Mucosa of stomach (tissue), 1 donor: ENCODE results near the gene CDK11A.
"Not testable (repeated sequence)": the region's sequence is repeated elsewhere in the genome, so short reads cannot be mapped to it uniquely, and the experiment has no call there.

ENCODE experiments used
- H3K27me3 ChIP-seq: one replicate; pipeline ENCODE4 v1.7.0; 2013; ENCODE audit warnings: mild to moderate bottlenecking, low read length; ENCODE audit not compliant: control insufficient read depth, insufficient read depth
- H3K36me3 ChIP-seq: one replicate; pipeline ENCODE4 v1.7.0; 2013; ENCODE audit warnings: low read length; ENCODE audit not compliant: control insufficient read depth, insufficient read depth
- H3K4me1 ChIP-seq: one replicate; pipeline ENCODE4 v1.7.0; 2013; ENCODE audit warnings: mild to moderate bottlenecking, low read length; ENCODE audit not compliant: control insufficient read depth, insufficient read depth
- H3K4me3 ChIP-seq: one replicate; pipeline ENCODE4 v1.7.0; 2013; ENCODE audit warnings: low read length
- H3K9ac ChIP-seq: one replicate; pipeline ENCODE4 v1.7.0; 2013; ENCODE audit warnings: mild to moderate bottlenecking, low read length, moderate library complexity
- H3K9me3 ChIP-seq: one replicate; pipeline ENCODE4 v1.7.0; 2013; ENCODE audit warnings: mild to moderate bottlenecking, low read length, moderate library complexity; ENCODE audit not compliant: control insufficient read depth
- donor health status: Pancreatic carcinoma.

The CDK11A gene

DNA sequence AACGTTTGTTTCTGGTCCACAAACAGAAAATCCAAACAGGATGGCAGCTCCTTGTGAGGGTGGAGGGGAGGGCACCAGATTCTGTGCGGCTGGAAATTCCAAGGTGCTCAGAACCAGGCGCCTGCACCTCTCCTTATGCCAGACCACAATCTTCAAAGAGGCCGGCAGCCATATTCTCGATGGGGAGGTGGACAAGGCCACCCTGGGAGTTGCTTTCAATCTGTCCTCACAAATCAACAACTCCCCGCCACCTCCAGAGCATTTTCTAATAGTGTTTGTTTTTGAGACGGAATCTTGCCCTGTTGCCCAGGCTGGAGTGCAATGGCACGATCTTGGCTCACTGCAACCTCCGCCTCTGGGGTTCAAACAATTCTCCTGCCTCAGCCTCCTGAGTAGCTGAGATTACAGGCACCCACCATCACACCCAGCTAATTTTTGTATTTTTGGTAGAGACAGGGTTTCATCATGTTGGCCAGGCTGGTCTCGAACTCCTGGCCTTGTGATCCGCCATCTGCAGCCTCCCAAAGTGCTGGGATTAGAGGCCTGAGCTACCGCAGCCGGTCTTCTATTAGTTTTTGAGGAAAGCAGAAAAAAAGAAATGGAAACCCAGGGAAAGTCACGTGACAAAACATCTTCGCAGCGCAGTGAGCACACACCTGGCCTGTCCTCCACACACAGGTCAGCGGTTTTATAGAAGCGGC, 5.1 kb upstream of the CDK11A start:
- not testable (repeated sequence) for H3K9ac ChIP-seq

DNA sequence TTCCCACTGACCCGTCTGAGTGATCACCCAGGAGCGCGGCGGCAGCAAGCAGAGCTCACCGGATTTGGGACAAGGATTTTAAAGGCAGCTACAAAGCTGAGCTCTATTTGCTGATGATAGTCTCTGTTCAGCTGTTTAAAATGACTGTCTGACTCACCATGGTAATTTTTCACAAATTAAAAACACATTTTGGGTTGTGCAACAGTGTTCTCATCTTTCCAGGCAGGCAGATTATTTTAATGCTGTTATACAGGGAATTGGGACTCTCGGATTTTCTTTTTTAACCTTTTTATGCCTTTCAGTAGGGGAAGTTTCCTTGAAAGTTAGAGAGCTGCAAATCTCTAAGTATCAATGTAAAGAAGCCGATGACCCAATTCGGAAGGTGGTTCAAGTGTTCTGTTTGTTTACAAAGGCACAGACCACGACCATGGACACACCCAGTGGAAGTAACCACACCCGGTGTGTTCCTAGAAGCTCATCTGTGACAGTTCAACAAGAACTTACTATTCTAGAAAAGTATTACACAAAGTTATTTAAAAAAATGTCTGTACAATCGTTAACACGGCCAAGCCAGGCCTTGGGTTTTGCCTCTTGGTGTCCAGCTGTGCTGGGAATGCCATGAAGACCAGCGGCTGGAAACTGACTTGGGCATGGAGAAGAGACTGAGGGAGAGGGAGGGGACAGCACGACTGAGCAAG, 4.3 kb upstream of the CDK11A start:
- not testable (repeated sequence) for H3K27me3 ChIP-seq, H3K36me3 ChIP-seq, H3K9me3 ChIP-seq, H3K4me1 ChIP-seq, H3K9ac ChIP-seq, H3K4me3 ChIP-seq

More for the DNA sequence above, 5.1 kb upstream of the CDK11A start:
- not testable (repeated sequence) for H3K4me3 ChIP-seq, H3K36me3 ChIP-seq, H3K4me1 ChIP-seq, H3K9me3 ChIP-seq, H3K27me3 ChIP-seq

DNA sequence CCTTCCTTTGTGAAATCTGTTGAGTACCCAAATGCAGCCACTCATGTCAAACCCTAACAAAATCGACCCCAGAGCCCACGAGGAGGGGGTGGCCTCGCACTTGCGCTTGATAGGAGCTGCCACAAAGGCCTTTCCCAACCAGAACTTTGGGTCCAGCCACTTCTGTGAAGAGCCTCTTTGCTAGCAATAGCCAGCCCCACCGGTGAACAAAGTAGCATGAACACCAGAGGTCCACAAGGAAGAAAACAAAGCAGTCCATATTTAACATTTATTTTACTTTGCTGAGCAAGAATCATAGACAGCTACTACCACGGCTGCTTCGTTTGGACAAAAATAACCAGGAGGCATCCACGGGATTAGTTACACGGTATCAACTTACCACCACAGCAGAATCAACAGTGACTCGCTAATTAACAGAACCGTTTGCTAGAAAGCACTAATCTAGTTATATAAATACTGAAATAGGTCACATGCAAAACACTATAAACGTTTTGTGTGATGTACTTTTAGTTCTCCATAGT, 3.0 kb upstream of the CDK11A start:
- H3K27me3 ChIP-seq, H3K4me1 ChIP-seq, H3K36me3 ChIP-seq, H3K9me3 ChIP-seq, H3K9ac ChIP-seq, H3K4me3 ChIP-seq: not testable (repeated sequence)

DNA sequence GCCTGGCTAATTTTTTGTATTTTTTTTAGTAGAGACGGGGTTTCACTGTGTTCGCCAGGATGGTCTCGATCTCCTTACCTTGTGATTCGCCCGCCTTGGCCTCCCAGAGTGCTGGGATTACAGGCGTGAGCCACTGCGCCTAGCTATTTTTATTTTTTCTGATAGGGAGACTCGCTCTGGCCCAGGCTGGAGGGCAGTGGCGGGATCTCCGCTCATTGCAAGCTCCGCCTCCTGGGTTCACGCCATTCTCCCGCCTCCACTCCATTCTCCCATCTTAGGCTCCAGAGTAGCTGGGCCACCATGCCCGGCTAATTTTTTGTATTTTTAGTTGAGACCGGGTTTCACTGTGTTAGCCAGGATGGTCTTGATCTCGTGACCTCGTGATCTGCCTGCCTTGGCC, 1.9 kb upstream of the CDK11A start:
- not testable (repeated sequence) for H3K4me3 ChIP-seq, H3K36me3 ChIP-seq, H3K27me3 ChIP-seq, H3K4me1 ChIP-seq, H3K9ac ChIP-seq, H3K9me3 ChIP-seq

DNA sequence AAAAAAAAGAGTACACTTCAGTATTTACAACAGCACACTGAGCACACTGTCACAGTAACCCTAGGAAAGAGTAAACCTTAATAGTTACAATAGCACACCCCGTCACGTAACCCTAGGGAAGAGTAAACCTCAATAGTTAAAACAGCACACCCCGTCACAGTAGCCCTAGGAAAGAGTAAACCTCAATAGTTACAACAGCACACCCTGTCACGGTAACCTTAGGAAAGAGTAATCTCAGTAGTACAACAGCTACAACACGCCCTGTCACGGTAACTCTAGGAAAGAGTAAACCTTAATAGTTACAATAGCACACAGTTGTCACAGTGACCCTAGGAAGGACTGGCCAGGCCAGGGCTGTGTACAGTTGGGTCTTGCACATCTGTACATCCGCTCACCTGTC, 3.0 kb downstream of the CDK11A start:
- Histone ChIP-seq H3K27me3 (no peaks in the 10 kb centered on the region), H3K36me3 (no peaks in the 10 kb centered on the region), H3K4me1 (peaks cover 5% of the 10 kb centered on the region), H3K9me3 (no peaks in the 10 kb centered on the region), H3K9ac (no peak overlapping the region), H3K4me3 (no peak overlapping the region)

DNA sequence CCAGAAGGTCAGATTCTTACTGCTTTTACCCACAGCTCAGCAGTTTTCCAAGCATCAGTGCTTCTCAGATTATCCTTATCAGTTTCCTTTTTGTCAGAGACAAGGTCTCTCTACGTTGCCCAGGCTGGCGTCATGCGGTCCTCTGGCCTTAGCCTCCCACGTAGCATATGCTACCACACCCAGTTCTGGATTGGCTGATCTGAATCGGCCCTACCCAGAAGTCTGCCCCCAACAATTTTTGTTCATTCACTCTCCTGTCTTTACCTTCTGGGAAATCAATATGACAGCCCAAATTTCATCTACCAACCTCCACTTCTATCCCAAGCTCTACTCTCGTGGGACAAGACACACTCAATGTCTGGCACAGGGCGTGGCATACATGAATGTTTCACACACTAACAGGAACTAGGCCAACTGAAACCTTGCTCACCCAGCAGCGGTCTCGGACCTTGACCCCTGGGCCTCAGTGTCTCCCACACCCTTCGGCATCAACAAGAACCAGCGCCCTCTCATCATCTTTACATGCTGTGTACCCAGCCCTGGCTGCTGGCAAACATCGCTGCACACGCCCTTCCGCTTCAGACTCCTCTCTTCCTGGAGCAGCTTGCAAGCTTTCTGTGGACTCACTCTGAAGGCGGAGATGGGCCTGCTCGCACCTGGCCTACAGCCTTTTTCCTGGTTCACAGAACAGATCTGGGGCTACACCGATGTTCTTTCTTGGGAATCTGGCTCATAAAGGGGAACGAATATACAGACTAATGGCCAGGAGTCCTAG, 8.9 kb downstream of the CDK11A start:
- H3K27me3 ChIP-seq, H3K9ac ChIP-seq, H3K4me3 ChIP-seq, H3K36me3 ChIP-seq, H3K9me3 ChIP-seq, H3K4me1 ChIP-seq: not testable (repeated sequence)

DNA sequence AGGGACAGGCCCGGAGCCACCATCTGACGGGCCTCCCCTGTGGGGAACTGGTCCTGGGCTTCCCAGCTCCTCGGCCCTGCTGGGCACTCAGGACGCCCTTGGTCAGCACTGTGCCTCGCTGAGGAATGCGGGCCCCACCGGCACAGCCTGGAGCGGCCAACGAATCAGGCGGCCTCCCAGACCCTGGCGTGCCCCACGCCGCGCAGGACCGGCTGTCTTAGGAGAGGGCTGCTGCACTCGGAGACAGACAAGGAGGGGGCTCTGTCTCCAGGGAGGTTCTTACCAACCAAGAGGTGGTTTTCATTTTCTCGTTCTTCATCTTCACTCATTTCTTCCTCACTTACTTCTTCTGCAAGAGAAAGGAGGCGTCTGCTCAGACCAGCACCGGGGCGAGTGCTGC, 16.3 kb downstream of the CDK11A start:
- H3K4me3 ChIP-seq, H3K4me1 ChIP-seq, H3K9me3 ChIP-seq: not testable (repeated sequence)

DNA sequence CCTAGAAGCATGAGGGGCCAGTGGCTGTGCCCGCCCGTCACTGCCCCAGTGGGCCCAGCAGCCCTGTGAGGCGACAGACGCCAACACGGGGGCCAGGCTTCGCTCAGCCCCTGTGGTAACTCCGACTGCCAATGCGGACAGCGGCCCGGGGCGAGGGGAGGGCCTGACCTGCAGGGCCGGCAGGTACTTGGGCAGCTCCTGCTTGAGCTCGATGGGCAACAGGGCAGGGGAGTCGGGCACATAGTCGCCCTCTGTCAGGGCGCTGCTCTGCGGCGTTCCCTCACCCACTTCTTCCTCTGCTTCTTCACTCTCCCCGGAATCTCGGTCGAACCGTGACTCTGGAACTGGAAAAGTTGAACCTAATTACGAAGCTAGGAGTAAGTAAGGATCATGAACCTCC, 16.9 kb downstream of the CDK11A start:
- not testable (repeated sequence) for H3K9me3 ChIP-seq, H3K9ac ChIP-seq, H3K4me3 ChIP-seq, H3K4me1 ChIP-seq, H3K36me3 ChIP-seq, H3K27me3 ChIP-seq

More for the DNA sequence above, 16.3 kb downstream of the CDK11A start:
- not testable (repeated sequence) for H3K36me3 ChIP-seq, H3K9ac ChIP-seq, H3K27me3 ChIP-seq

DNA sequence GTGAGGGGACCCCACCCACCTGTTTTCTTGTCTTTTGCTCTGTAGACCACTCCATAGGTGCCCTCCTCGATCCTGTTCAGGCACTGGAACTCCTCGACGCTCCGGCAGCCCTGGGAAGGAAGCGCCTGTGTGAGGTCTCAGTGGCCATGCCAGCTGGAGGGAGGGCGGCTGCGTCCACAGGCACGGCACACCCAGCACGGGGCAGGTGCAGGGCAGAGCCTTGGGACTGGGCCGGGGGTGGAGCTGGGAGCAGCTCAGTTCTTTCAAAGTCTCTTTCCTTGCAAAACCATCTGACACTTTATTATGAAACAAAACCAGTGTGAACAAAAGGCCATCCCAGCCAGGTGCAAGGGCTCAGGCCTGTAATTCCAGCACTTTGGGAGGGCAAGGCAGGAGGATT, 18.5 kb downstream of the CDK11A start:
- H3K9ac ChIP-seq, H3K4me1 ChIP-seq, H3K4me3 ChIP-seq, H3K9me3 ChIP-seq, H3K36me3 ChIP-seq, H3K27me3 ChIP-seq: not testable (repeated sequence)

DNA sequence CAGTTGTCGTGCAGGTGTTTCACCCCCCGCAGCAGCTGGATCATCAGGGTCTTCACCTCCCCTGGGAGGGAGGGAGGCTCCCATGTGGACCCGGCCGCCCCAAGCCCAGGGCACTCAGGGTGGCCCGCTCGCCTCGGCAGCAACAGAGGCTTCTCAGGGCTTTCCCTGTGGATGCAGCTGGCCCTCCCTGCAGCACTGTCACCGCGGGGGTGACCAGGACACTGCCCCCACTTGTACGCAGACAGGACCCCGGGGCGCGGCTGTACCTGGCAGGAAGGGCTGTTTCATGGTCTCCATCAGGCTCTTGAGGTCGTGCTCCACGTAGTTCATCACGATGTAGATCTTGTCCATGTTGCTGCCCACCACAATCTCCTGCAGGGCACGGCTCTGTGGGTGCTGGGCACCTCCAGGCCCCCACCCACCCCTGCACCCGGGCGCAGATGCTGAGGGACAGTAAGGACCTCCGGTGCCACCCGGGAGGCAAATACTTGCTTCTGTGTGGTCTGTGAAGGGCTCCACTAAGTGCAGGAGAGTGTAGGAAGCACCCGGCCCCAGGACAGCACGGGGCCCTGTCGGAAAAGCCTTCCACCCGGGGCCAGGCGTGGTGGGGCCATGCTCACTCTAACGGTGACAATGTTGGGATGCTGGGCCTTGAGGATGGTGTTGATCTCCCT, 19.7 kb downstream of the CDK11A start:
- H3K36me3 ChIP-seq, H3K9me3 ChIP-seq, H3K9ac ChIP-seq, H3K4me3 ChIP-seq, H3K4me1 ChIP-seq, H3K27me3 ChIP-seq: not testable (repeated sequence)

DNA sequence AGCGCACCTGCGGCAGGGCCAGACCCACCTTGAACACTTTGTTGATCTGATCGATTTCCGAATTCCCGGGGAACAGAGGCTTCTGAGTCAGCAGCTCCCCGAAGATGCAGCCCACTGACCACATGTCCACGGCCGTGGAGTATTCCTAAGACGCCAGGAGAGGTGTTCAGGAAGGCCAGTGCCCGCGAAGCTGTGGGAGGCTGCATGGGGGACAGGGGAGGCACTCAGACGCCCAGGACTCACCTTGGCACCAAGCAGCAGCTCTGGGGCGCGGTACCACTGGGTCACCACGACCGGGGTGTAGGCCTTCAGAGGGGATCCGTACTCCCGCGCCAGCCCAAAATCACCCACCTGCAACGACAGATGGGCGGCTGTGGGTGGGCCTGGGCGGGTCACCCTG, 20.4 kb downstream of the CDK11A start:
- no peaks in the 10 kb centered on the region for H3K27me3 ChIP-seq
- H3K4me3 ChIP-seq = no peak overlapping the region
- no peak overlapping the region for H3K9ac ChIP-seq
- H3K36me3 ChIP-seq = no peaks in the 10 kb centered on the region
- H3K9me3 ChIP-seq = no peaks in the 10 kb centered on the region
- no peaks in the 10 kb centered on the region for H3K4me1 ChIP-seq

DNA sequence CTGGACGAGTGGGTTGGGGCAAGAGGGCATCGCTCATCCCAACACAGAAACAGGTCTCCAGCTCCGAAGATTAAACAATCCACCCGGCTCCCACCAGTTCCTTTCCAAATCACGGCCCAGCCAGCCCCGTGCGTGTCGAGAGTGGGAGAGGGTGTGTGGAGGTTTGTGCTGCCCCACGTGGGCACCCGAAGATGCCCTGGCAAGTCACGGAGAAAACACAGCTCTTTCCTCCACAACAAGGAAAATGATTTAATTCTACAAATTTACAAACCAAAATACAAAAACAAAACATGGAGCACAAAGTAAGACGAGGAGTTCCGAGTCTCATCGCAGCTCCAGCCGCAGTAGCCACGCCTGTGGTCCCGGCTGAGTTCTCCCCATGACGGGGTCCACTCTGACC, 21.7 kb downstream of the CDK11A start:
- not testable (repeated sequence) for H3K27me3 ChIP-seq, H3K9ac ChIP-seq, H3K4me3 ChIP-seq, H3K4me1 ChIP-seq, H3K9me3 ChIP-seq, H3K36me3 ChIP-seq
